Measurements from ENCODE around the gene UBTF.

- TF ChIP-seq CTCF (conservative IDR thresholded peaks at IDR 0.05) (no peak), ZFX (IDR thresholded peaks at IDR 0.05) (no peak)
Observed at GRCh38 chr17:44221862-44222111, 2.3 kb upstream of the UBTF start.
